Measurements from ENCODE around the gene MAP7D1. TPM values are rescaled to one million over a fixed set of nuclear protein-coding genes. Genes with fewer than 3 reads are reported as not detected.

The MAP7D1 gene
- total and polyA plus RNA-seq, 2 donors (not counting 3 experiments of a cell fraction or from before 2014, with no cell fraction given): 69.7 to 193 TPM

DNA sequence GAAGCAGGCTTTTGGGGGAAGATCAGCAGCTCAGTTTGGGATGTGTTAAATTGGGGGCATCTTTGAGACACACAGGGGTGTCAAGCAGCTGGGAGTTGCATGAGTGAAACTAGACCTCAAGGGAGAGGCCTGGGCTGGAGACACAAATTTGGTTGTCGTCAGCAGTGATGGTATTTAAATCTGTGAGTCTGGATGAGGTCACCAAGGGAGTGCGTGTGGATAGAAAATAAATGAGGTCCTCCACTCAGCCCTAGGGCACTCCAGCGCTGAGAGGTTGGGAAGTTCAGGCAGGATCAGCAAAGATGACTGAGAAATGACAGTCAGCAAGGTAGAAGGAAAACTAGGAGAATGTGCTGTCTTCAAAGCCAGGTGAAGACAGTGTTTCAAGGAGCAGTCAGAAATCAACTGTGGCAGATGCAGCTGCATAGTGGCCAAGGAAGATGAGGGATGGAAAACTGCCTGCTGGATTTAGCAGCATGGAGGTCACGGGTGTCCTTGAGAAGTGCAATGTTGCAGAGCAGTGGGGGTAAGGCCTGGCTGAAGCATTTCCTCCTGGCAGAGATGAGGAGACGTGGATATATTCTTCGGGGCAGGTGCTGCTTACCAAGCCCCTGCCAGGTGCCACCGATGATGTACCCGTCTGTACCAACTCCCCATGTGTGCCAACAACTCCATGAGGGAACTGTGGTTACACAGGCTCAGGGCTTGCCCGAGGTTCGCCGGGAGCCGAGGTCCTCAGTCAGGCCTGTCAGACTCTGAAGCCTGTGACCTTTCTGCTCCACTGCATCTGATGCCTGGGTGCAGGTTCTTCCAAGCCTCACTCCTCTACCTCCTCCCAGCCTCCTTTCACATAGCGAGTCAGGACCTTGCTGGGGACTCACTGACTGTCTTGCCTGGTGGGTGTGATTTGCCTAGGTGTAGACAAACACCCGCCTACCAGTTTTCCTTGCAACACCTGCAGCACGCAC is 11.3 kb downstream of the MAP7D1 start:
- no peaks in the 10 kb centered on the region for H3K27me3 ChIP-seq (ENCODE audit: control insufficient read depth in 2 of 2, insufficient read depth in 2 of 2, low read length in 2 of 2)
- H3K27ac ChIP-seq (ENCODE audit: insufficient read depth, low read depth, low read length): no peak overlapping the region
- no peak overlapping the region for H3K4me2 ChIP-seq (ENCODE audit: insufficient read depth, low read length)
- H2AFZ ChIP-seq (ENCODE audit: low read depth, low read length): no peak overlapping the region
- no peaks in the 10 kb centered on the region for H3K9me1 ChIP-seq (replicated peaks; ENCODE audit: control insufficient read depth, extremely low read depth, insufficient read depth, low read length)
- no peak overlapping the region for H3K9ac ChIP-seq (replicated peaks; ENCODE audit: extremely low read depth, insufficient read depth, low read length)
- no peak for DNase-seq (ENCODE audit: low read depth, low spot score)
- peaks cover 9% of the 10 kb centered on the region for H3K4me1 ChIP-seq (ENCODE audit: control insufficient read depth, extremely low read depth, insufficient read depth, low read length)
- H4K20me1 ChIP-seq (replicated peaks; ENCODE audit: control insufficient read depth, extremely low read depth, insufficient read depth, low read length): peaks cover 6% of the 10 kb centered on the region
- ChIA-PET CTCF (interaction anchor here (1.2 kb wide), 1 partner anchor 18 kb away, joined by 3 read pairs; the partner anchor contains the start of gene TRAPPC3), POLR2A (no interaction called here)
- H3K9me3 ChIP-seq (replicated peaks; ENCODE audit: control insufficient read depth, insufficient read depth, low read length): no peaks in the 10 kb centered on the region
- TF ChIP-seq POLR2A (IDR thresholded peaks at IDR 0.05; ENCODE audit: low read depth, low read length): no peak
- no peak for TF ChIP-seq EZH2 (IDR thresholded peaks at IDR 0.05; ENCODE audit: borderline replicate concordance, low read depth, low read length, severe bottlenecking)
- TF ChIP-seq, protein P1, sequence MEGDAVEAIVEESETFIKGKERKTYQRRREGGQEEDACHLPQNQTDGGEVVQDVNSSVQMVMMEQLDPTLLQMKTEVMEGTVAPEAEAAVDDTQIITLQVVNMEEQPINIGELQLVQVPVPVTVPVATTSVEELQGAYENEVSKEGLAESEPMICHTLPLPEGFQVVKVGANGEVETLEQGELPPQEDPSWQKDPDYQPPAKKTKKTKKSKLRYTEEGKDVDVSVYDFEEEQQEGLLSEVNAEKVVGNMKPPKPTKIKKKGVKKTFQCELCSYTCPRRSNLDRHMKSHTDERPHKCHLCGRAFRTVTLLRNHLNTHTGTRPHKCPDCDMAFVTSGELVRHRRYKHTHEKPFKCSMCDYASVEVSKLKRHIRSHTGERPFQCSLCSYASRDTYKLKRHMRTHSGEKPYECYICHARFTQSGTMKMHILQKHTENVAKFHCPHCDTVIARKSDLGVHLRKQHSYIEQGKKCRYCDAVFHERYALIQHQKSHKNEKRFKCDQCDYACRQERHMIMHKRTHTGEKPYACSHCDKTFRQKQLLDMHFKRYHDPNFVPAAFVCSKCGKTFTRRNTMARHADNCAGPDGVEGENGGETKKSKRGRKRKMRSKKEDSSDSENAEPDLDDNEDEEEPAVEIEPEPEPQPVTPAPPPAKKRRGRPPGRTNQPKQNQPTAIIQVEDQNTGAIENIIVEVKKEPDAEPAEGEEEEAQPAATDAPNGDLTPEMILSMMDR (IDR thresholded peaks at IDR 0.05; ENCODE audit: extremely low read depth in 1 of 2, insufficient read depth in 1 of 2, low read depth in 1 of 2, low read length in 2 of 2): no peak
- no peak for TF ChIP-seq POLR2AphosphoS5 (IDR thresholded peaks at IDR 0.05; ENCODE audit: insufficient read depth, low read depth, low read length)
- no peak for TF ChIP-seq MYC (IDR thresholded peaks at IDR 0.05; ENCODE audit: low read depth, low read length)
- no peak for TF ChIP-seq JUN (IDR thresholded peaks at IDR 0.05; ENCODE audit: borderline replicate concordance, insufficient read depth, insufficient read length, low read depth)
- no peak for TF ChIP-seq FOS (IDR thresholded peaks at IDR 0.05; ENCODE audit: borderline replicate concordance, insufficient read depth, low read length)
- no peak for TF ChIP-seq GATA2 (IDR thresholded peaks at IDR 0.05; ENCODE audit: insufficient read depth, insufficient read length, low read depth, low read length)
- TF ChIP-seq, protein P2, sequence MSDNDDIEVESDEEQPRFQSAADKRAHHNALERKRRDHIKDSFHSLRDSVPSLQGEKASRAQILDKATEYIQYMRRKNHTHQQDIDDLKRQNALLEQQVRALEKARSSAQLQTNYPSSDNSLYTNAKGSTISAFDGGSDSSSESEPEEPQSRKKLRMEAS (IDR thresholded peaks at IDR 0.05; ENCODE audit: insufficient read depth, insufficient read length): no peak
- H3K4me3 ChIP-seq (replicated peaks in 1 of 3; ENCODE audit: insufficient read depth in 1 of 3, low read depth in 1 of 3, low read length in 3 of 3): no peak overlapping the region
- H3K79me2 ChIP-seq (ENCODE audit: control insufficient read depth, insufficient read depth, low read length): peaks cover 86% of the 10 kb centered on the region
- H3K36me3 ChIP-seq (ENCODE audit: control insufficient read depth in 2 of 2, extremely low read depth in 1 of 2, insufficient read depth in 2 of 2, low read length in 2 of 2): peaks cover 18 to 26% of the 10 kb centered on the region in 2 experiments
- dilution Hi-C loops (cut with MboI; ENCODE audit: extremely low pct_ligation_motif_present, low sequenced_read_pairs) (no loop called here), intact Hi-C loops (cut with micrococcal nuclease) (no loop called here)
- no peak for FAIRE-seq
- no TSS peak for BruUV-seq (replicated peaks)
